Measurements from ENCODE around the gene STX1B. TPM values are rescaled to one million over a fixed set of nuclear protein-coding genes. Genes with fewer than 3 reads are reported as not detected.

The STX1B gene
- total RNA-seq, 1 experiment from 2014 or later = 15.9 TPM

GRCh38 chr16:31038993-31039392 lies 28.6 kb upstream of the STX1B start:
- ATAC-seq (no peak), DNase-seq (ENCODE audit: low spot score) (no peak)
- H3K4me1 Mint-ChIP-seq = peaks cover 5% of the 10 kb centered on the region; the same call in 1 of the 2 replicates
- CTCF ChIA-PET = interaction anchor here (2.8 kb wide), 1 partner anchor 54 kb away, joined by 12 read pairs; the partner anchor contains the start of gene HSD3B7
- no peaks in the 10 kb centered on the region for H3K9me3 Mint-ChIP-seq
- no peak overlapping the region for H3K27ac Mint-ChIP-seq
- H3K27me3 Mint-ChIP-seq (ENCODE audit: low read depth) = no peaks in the 10 kb centered on the region
- TF ChIP-seq FOXP1 (CRISPR knock-in tag; IDR thresholded peaks at IDR 0.05; ENCODE audit: borderline replicate concordance) (no peak), NR2C2 (CRISPR knock-in tag; IDR thresholded peaks at IDR 0.05) (no peak), ZNF416 (CRISPR knock-in tag; IDR thresholded peaks at IDR 0.05) (no peak)
- H3K36me3 Mint-ChIP-seq = no peaks in the 10 kb centered on the region
- POLR2A ChIA-PET = no interaction called here
- H3K4me3 Mint-ChIP-seq = no peak overlapping the region

- no peak overlapping the region for H3K27ac Mint-ChIP-seq
- H3K4me3 Mint-ChIP-seq = no peak overlapping the region
- CTCF ChIA-PET = no interaction called here
- H3K9me3 Mint-ChIP-seq = no peaks in the 10 kb centered on the region
- no peaks in the 10 kb centered on the region for H3K27me3 Mint-ChIP-seq (ENCODE audit: low read depth)
- ATAC-seq = no peak
- DNase-seq (ENCODE audit: low spot score) = no peak
- POLR2A ChIA-PET = no interaction called here
- no peak for TF ChIP-seq NR3C1 (CRISPR knock-in tag; conservative IDR thresholded peaks at IDR 0.05; ENCODE audit: low read depth)
- TF ChIP-seq, protein P1, sequence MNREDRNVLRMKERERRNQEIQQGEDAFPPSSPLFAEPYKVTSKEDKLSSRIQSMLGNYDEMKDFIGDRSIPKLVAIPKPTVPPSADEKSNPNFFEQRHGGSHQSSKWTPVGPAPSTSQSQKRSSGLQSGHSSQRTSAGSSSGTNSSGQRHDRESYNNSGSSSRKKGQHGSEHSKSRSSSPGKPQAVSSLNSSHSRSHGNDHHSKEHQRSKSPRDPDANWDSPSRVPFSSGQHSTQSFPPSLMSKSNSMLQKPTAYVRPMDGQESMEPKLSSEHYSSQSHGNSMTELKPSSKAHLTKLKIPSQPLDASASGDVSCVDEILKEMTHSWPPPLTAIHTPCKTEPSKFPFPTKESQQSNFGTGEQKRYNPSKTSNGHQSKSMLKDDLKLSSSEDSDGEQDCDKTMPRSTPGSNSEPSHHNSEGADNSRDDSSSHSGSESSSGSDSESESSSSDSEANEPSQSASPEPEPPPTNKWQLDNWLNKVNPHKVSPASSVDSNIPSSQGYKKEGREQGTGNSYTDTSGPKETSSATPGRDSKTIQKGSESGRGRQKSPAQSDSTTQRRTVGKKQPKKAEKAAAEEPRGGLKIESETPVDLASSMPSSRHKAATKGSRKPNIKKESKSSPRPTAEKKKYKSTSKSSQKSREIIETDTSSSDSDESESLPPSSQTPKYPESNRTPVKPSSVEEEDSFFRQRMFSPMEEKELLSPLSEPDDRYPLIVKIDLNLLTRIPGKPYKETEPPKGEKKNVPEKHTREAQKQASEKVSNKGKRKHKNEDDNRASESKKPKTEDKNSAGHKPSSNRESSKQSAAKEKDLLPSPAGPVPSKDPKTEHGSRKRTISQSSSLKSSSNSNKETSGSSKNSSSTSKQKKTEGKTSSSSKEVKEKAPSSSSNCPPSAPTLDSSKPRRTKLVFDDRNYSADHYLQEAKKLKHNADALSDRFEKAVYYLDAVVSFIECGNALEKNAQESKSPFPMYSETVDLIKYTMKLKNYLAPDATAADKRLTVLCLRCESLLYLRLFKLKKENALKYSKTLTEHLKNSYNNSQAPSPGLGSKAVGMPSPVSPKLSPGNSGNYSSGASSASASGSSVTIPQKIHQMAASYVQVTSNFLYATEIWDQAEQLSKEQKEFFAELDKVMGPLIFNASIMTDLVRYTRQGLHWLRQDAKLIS (CRISPR knock-in tag; IDR thresholded peaks at IDR 0.05; ENCODE audit: borderline replicate concordance) = no peak
- TF ChIP-seq, protein P2, sequence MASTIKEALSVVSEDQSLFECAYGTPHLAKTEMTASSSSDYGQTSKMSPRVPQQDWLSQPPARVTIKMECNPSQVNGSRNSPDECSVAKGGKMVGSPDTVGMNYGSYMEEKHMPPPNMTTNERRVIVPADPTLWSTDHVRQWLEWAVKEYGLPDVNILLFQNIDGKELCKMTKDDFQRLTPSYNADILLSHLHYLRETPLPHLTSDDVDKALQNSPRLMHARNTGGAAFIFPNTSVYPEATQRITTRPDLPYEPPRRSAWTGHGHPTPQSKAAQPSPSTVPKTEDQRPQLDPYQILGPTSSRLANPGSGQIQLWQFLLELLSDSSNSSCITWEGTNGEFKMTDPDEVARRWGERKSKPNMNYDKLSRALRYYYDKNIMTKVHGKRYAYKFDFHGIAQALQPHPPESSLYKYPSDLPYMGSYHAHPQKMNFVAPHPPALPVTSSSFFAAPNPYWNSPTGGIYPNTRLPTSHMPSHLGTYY (CRISPR knock-in tag; IDR thresholded peaks at IDR 0.05) = no peak
- no peaks in the 10 kb centered on the region for H3K36me3 Mint-ChIP-seq
- H3K4me1 Mint-ChIP-seq = no peaks in the 10 kb centered on the region
These were observed 26.3 kb upstream of the STX1B start for GRCh38 chr16:31036691-31037090.

DNA sequence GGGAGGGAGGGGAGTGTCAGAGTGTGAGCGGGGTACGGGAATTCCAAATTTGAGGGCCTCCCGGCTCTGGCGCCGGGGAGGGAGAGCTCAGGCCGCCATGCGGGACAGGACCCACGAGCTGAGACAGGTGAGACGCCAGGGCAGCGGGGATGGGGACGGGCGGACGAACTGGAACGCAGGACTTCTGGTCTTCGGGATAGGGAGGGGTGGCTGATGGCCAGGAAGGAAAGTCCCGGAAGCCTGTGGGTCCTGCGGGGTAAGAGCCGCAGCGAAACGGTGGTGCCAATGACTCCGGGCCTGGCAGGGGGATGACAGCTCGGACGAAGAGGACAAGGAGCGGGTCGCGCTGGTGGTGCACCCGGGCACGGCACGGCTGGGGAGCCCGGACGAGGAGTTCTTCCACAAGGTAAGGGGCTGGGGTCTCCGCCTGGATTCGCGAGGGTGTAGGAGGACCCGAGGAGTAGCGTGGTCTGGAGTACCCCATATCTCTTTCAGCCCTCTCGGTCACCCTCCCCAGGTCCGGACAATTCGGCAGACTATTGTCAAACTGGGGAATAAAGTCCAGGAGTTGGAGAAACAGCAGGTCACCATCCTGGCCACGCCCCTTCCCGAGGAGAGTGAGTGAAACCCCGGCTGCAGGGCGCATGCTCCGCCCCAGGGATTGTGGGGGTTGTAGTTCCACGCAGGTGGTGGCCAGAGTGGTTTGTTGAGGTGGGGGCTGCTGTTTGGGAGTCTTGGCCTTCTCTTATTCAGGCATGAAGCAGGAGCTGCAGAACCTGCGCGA lies 23.5 kb upstream of the STX1B start:
- H3K4me3 Mint-ChIP-seq = peak overlapping the region; percentile 90
- peak; percentile 59 for ATAC-seq
- no peaks in the 10 kb centered on the region for H3K36me3 Mint-ChIP-seq
- H3K27ac Mint-ChIP-seq = no peak overlapping the region
- no peaks in the 10 kb centered on the region for H3K9me3 Mint-ChIP-seq
- ChIA-PET POLR2A (interaction anchor here (0.6 to 1.0 kb wide), 3 partner anchors 8 to 85 kb away, joined by 3 to 5 read pairs (median 3); no protein-coding TSS in a partner anchor), CTCF (interaction anchor here (1.0 to 2.7 kb wide), 7 partner anchors 8 to 108 kb away, joined by 3 to 16 read pairs (median 5); partner anchors contain the start of gene HSD3B7)
- DNase-seq (ENCODE audit: low spot score) = peak; percentile 92
- no peaks in the 10 kb centered on the region for H3K4me1 Mint-ChIP-seq
- no peaks in the 10 kb centered on the region; the same call in 1 of the 2 replicates for H3K27me3 Mint-ChIP-seq (ENCODE audit: low read depth)
- TF ChIP-seq, protein P3, sequence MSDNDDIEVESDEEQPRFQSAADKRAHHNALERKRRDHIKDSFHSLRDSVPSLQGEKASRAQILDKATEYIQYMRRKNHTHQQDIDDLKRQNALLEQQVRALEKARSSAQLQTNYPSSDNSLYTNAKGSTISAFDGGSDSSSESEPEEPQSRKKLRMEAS (CRISPR knock-in tag; IDR thresholded peaks at IDR 0.05) = peak; percentile 42; the same call in 1 of the 2 replicates
- TF ChIP-seq OVOL2 (CRISPR knock-in tag; IDR thresholded peaks at IDR 0.05; ENCODE audit: borderline replicate concordance) (no peak), FOXK1 (CRISPR knock-in tag; IDR thresholded peaks at IDR 0.05) (0 out of 2 replicates have a peak, but pooled peaks have one; percentile 19), FOXJ3 (CRISPR knock-in tag; IDR thresholded peaks at IDR 0.05; ENCODE audit: borderline replicate concordance) (no peak), NR3C1 (CRISPR knock-in tag; conservative IDR thresholded peaks at IDR 0.05; ENCODE audit: low read depth) (no peak), ZNF263 (CRISPR knock-in tag; IDR thresholded peaks at IDR 0.05; ENCODE audit: low read depth) (no peak), FOXP4 (CRISPR knock-in tag; IDR thresholded peaks at IDR 0.05) (no peak), SOX15 (CRISPR knock-in tag; IDR thresholded peaks at IDR 0.05) (no peak), ETV6 (CRISPR knock-in tag; IDR thresholded peaks at IDR 0.05) (no peak), MXD4 (CRISPR knock-in tag; IDR thresholded peaks at IDR 0.05; ENCODE audit: borderline replicate concordance) (no peak), IRF2 (CRISPR knock-in tag; IDR thresholded peaks at IDR 0.05; ENCODE audit: borderline replicate concordance, low read depth) (no peak)
- TF ChIP-seq, protein P4, sequence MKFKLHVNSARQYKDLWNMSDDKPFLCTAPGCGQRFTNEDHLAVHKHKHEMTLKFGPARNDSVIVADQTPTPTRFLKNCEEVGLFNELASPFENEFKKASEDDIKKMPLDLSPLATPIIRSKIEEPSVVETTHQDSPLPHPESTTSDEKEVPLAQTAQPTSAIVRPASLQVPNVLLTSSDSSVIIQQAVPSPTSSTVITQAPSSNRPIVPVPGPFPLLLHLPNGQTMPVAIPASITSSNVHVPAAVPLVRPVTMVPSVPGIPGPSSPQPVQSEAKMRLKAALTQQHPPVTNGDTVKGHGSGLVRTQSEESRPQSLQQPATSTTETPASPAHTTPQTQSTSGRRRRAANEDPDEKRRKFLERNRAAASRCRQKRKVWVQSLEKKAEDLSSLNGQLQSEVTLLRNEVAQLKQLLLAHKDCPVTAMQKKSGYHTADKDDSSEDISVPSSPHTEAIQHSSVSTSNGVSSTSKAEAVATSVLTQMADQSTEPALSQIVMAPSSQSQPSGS (CRISPR knock-in tag; IDR thresholded peaks at IDR 0.05; ENCODE audit: borderline replicate concordance, low read depth) = no peak
- TF ChIP-seq, protein P1 (CRISPR knock-in tag; IDR thresholded peaks at IDR 0.05; ENCODE audit: borderline replicate concordance) = no peak

Data from WTC11 (cell line).